ENCODE data around the gene WDR19. TPM values are rescaled to one million over a fixed set of nuclear protein-coding genes. Genes with fewer than 3 reads are reported as not detected.

The WDR19 gene
- total RNA-seq, 1 donor from 2014 or later: 86.3 TPM

DNA sequence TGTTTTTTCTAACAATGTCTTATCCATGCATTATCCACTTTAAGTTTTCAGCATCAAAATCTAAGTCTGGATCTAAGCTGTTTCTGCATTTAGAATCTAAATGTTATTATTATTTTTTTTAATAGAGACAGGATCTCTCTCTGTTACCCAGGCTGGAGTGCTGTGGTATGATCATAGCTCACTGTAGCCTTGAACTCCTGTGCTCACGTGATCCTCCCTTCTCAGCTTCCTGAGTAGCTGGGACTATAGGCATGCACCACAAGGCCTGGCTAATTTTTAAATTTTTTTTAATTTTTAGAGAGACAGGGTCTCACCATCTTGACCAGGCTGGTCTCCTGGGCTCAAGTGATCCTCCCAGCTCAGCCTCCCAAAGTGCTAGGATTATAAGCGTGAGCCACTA lies 52.7 kb downstream of the WDR19 start:
- Mint-ChIP-seq H3K9me3 (no peaks in the 10 kb centered on the region), H3K27me3 (ENCODE audit: insufficient read depth, low read depth) (no peaks in the 10 kb centered on the region), H3K36me3 (peaks cover 12% of the 10 kb centered on the region), H3K27ac (no peak overlapping the region), H3K4me1 (no peaks in the 10 kb centered on the region), H3K4me3 (no peak overlapping the region)
- Histone ChIP-seq H3K4me2 (no peak overlapping the region), H2AFZ (replicated peaks) (no peak overlapping the region), H3K4me1 (no peaks in the 10 kb centered on the region), H3K4me3 (no peak overlapping the region), H3K9ac (no peak overlapping the region), H3K9me3 (ENCODE audit: low read depth) (no peaks in the 10 kb centered on the region), H3K36me3 (peaks cover 8% of the 10 kb centered on the region), H3K27me3 (no peaks in the 10 kb centered on the region), H4K20me1 (ENCODE audit: low read depth) (no peaks in the 10 kb centered on the region), H3K79me2 (ENCODE audit: low read depth) (no peaks in the 10 kb centered on the region), H3F3A (ENCODE audit: low read depth) (no peaks in the 10 kb centered on the region), H3K27ac (no peak overlapping the region)
- no peak for TF ChIP-seq EZH2phosphoT487 (IDR thresholded peaks at IDR 0.05)
- TF ChIP-seq EZH2 (IDR thresholded peaks at IDR 0.05): no peak
- TF ChIP-seq CTCF (IDR thresholded peaks at IDR 0.05): no peak
- DNase-seq (ENCODE audit: low spot score): no peak

- Histone ChIP-seq H3K4me1 (no peaks in the 10 kb centered on the region), H3K4me2 (no peak overlapping the region), H3K79me2 (ENCODE audit: low read depth) (no peaks in the 10 kb centered on the region), H3K27ac (no peak overlapping the region), H3K9ac (no peak overlapping the region), H3K9me3 (ENCODE audit: low read depth) (no peaks in the 10 kb centered on the region), H2AFZ (replicated peaks) (no peak overlapping the region), H3F3A (ENCODE audit: low read depth) (no peaks in the 10 kb centered on the region), H3K27me3 (no peaks in the 10 kb centered on the region), H4K20me1 (ENCODE audit: low read depth) (no peaks in the 10 kb centered on the region), H3K4me3 (no peak overlapping the region), H3K36me3 (peaks cover 8% of the 10 kb centered on the region)
- H3K36me3 Mint-ChIP-seq: peaks cover 12% of the 10 kb centered on the region
- no peak for TF ChIP-seq CTCF (IDR thresholded peaks at IDR 0.05)
- TF ChIP-seq EZH2phosphoT487 (IDR thresholded peaks at IDR 0.05): no peak
- no peak for TF ChIP-seq EZH2 (IDR thresholded peaks at IDR 0.05)
- no peaks in the 10 kb centered on the region for H3K9me3 Mint-ChIP-seq
- no peaks in the 10 kb centered on the region for H3K4me1 Mint-ChIP-seq
- no peaks in the 10 kb centered on the region for H3K27me3 Mint-ChIP-seq (ENCODE audit: insufficient read depth, low read depth)
- H3K4me3 Mint-ChIP-seq: no peak overlapping the region
- DNase-seq (ENCODE audit: low spot score): no peak
- no peak overlapping the region for H3K27ac Mint-ChIP-seq
These were observed 53.4 kb downstream of the WDR19 start for GRCh38 chr4:39235696-39236095.

- Mint-ChIP-seq H3K27me3 (ENCODE audit: insufficient read depth, low read depth) (no peaks in the 10 kb centered on the region), H3K4me3 (no peak overlapping the region), H3K9me3 (no peaks in the 10 kb centered on the region), H3K36me3 (peaks cover 15% of the 10 kb centered on the region), H3K4me1 (no peaks in the 10 kb centered on the region), H3K27ac (no peak overlapping the region)
- Histone ChIP-seq H3K9me3 (ENCODE audit: low read depth) (no peaks in the 10 kb centered on the region), H4K20me1 (ENCODE audit: low read depth) (no peaks in the 10 kb centered on the region), H3K9ac (no peak overlapping the region), H3K27ac (no peak overlapping the region), H3K79me2 (ENCODE audit: low read depth) (no peaks in the 10 kb centered on the region), H3F3A (ENCODE audit: low read depth) (no peaks in the 10 kb centered on the region), H3K36me3 (peaks cover 8% of the 10 kb centered on the region), H3K4me1 (no peaks in the 10 kb centered on the region), H3K4me2 (no peak overlapping the region), H3K4me3 (no peak overlapping the region), H2AFZ (replicated peaks) (no peak overlapping the region), H3K27me3 (no peaks in the 10 kb centered on the region)
- no peak for DNase-seq (ENCODE audit: low spot score)
- TF ChIP-seq EZH2 (IDR thresholded peaks at IDR 0.05) (no peak), CTCF (IDR thresholded peaks at IDR 0.05) (no peak), EZH2phosphoT487 (IDR thresholded peaks at IDR 0.05) (no peak)
These were observed 54.9 kb downstream of the WDR19 start for GRCh38 chr4:39237179-39237578.

Data from neural progenitor cell (in vitro differentiated cells).